HG03159 (cell line): Measurements from ENCODE around the gene RGS12.

ENCODE experiments used
- ATAC-seq: cut with Tn5 transposase; IDR thresholded peaks from one replicate; pipeline ENCODE4 v1.9.1; 2021; ENCODE audit warnings: mild to moderate bottlenecking, moderate library complexity; ENCODE audit not compliant: unreplicated experiment

RGS12 gene

DNA sequence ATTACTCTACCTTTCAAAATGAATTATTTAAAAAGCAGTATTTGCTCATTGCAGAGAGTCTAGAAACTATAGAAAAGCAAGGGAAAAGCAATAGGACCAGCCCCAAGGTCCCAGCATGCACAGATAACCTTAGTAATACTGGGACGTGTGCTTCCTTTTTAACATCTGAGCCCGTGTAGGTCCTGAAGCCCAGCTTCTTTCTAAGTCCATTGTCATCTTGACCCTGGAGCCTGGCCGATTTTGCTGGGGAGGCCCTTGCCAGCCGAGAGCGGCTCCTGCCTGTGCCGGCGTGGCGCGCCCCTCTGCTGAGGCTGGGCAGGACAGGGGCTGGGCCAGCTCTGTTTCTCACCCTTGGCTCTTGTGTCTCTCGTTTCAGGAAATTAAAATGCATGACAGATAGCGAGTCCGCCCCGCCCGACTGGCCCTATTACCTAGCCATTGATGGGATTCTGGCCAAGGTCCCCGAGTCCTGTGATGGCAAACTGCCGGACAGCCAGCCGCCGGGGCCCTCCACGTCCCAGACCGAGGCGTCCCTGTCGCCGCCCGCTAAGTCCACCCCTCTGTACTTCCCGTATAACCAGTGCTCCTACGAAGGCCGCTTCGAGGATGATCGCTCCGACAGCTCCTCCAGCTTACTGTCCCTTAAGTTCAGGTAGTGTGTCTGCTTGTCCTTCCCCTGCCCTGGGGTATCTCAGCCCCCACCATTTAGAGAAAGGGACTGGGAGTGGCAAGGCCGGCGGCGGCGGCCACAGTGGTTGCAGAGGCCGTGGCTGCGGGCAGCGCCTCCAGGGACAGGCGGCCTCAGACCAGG, 39.8 kb upstream of the RGS12 start:
- no peak for ATAC-seq

DNA sequence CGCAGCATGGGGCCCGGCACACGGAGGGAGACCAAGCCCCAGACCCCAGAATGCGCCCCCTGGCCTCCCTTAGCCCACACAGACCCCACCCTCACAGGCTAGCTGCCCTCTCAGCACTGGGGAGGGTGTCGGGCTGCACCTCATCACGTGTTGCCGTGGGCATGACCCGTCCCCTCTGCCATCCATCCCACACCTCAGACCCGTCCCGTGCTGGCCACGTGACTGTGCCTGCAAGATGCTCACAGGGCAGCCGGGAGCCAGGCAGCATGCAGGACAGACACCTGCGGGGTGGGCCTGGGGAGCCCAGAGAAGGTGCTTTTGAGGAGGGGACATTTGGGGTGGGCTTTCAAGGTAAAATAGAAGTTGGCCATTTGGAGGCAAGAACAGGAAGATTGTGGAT, 39.0 kb upstream of the RGS12 start:
- no peak for ATAC-seq

DNA sequence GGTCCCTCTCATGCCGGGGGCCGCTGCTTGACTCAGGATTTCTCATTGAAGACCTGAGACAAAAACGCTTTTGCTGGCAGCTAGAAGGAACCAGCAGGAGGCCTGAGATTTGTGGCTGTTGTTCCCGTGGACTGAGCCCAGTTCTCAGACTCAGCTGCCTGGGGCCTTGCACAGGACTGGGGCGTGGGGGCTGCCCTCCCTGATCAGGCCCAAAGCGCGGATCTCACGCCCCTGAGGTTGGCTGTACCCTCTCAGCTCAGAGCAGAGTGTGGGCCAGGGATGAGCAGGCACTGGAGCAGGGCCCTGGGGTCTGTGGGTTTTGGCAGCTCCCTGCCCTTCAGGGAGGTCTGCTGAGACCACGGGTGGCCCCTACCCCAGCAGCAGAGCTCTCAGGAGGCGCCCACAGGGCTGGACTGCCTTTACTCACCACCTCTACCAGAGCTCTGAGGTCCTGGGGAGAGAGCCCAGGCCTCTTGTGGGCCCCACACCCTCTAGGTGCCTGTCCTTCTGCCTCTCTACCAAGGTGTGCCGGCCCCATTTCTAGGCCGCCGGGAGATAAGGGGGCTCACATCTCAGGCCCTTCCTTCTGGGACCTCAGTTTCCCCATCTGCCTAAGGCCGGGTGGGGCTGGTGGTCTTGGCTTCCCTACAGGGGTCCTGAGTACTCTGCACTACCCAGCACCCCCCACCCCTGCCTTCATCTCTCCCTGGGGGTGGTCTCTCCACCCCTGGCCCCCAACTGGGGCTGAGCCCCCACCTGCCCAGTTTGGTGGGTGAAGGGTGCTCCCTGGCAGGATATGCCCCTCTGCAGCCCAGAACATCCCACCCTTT, 38.3 kb upstream of the RGS12 start:
- no peak for ATAC-seq

DNA sequence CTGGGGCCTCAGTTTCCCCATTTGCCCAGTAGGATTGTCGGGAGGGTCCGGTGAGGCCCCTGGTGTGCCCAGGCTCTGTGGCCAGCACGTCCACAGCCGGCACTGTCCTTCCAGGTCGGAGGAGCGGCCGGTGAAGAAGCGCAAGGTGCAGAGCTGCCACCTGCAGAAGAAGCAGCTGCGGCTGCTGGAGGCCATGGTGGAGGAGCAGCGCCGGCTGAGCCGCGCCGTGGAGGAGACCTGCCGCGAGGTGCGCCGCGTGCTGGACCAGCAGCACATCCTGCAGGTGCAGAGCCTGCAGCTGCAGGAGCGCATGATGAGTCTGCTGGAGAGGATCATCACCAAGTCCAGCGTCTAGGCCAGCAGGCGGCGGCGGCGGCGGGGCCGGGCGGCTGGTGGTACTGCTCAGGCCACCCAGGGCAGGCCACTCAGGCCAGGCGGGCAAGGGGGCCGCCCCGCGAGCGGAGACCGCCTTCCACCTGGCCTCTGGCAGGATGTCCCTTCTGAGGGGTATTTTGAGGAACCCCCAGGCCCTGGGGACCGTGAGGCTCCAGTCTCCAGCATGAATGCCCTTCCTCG, 37.1 kb upstream of the RGS12 start:
- ATAC-seq: no peak

DNA sequence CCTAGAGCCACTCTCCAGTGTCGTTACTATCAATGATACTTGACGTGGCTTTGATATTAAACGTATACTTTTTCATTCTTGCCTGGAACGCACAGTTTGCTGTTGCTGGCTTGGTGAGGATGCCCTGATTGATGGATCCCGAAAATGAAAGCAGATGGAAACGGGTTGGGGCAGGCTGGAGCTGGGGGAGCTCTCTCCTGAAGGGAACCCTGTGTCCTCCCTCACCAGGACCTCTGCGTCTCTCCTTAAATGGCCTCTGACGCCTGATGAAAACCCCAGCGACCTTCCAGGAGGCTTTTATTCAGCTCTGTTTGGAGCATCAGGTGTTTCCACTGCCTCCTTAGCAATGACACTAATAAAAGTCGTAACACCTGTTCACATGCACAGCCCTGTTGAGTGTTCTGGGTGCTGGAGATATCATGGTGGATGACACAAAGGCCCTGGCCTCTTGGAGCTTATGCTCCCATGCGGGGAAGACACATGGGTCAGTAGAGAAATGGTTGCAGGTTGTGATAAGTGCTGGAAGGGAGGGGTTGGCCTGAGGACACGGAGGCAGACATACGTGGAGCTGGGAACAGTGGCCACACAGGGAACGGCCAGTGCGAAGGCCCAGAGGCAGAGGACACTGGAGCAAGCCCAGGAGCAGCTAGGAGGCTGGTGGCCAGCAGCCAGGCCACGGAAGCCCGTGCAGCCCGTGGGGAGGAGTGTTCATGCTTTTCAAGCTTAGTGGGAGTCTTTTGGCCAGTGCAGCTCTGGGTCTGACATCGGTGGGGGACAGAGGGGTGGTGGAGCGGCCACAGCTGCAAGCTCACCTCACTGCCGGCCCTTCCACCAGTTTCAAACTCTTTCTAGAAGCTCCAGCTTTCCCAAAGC, 36.4 kb upstream of the RGS12 start:
- no peak for ATAC-seq

DNA sequence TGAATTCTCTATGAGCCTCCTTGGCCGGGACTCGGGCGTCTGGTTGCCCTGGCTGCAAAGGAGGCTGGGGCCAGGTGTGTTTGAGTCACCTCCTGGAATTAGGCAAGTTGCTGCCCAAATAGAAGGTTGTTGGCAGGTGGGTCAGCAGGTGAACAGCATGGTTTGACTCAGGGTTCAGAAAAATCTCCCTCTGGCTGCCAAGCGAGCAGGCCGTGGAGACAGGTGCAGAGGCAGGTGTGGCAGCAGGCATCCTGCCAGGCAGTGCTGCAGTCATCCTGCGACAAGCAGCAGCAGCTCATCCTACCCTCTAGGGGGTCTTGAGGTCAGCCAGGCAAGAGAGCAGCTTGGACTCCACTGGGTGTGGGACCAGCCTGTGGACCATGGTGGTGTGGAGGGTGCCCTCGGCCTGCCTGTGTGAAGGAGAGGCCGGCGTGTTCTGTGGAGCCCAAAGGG, 35.7 kb upstream of the RGS12 start:
- no peak for ATAC-seq

DNA sequence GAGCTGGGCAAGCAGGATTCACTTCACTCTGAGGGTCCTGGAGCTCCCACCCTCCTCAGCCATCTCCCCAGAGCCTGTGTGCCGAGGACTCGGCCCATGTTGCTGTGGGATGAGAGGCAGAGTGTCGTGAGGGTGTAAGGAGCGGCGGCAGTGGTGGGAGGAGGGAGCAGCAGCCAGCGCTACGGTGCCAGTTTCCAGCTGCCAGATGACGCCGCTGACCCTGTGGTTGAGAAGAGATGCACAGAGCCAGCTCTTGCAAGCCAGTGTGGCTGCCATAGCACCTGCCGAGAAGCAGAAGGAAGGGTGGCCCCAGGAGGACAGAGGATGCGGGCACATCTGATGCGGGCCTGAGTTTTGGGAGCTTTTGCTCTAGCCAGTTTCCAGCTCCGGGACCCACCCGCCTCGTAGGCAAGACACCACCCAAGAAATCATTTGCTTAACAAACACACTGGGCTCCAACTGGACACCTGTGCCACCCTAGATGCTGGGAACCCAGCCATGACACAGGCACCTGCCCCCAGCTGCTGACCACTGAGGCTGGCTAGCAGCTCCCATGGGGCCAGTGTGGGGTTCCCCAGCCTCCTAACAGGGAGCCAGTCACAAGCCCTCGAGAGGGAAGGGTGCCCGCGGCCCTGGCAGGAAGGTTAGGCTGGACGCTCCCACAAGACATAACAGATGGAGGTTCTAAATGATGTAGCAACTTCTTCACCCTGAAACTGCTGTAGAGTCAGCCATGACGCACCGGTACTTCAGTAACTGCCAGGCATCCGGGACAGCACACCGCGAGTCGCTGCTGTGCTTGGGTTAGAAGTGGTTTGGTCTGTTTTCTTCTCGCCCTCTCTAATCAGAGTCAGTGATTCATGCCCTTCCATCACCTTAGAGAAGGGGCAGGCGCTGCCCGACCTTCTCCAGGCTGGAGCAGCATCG, 35.0 kb upstream of the RGS12 start:
- no peak for ATAC-seq

DNA sequence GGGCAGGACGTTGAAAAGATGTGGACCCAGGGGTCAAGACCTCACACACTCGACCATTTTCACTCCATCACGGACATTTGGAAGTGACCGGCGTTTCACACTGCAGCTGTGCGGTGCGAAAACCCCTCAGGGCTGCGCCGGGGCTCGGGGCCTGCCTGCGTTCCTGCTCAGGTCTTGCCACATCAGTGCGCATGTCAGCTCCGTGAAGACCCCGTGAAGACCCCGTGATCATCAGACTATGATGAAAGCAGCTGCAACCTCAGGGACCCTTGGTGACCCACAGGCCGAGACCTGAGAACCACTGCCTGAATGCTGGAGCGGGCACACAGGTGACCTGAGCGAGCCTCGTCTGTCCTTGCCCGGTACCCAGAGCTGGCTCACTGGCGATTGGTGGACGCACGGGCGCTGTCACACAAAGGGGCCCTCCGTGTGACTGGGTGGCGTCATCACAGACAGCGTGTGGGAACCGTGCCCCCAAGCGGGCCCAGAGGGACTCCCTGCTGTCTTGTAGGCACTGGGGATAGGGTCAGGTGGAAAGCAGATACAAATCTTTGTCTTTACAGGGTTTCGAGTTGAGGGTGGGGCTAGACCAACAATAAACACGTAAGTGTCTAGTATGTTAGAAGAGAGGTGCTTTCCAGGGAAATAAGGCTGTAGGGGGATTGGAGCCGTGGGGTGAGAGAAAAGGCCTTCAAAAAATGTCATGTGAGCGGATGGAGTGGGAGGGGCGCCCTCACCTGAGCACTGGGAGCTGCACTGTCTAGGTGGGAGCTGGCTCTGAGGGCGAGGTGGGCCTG, 31.2 kb upstream of the RGS12 start:
- no peak for ATAC-seq

DNA sequence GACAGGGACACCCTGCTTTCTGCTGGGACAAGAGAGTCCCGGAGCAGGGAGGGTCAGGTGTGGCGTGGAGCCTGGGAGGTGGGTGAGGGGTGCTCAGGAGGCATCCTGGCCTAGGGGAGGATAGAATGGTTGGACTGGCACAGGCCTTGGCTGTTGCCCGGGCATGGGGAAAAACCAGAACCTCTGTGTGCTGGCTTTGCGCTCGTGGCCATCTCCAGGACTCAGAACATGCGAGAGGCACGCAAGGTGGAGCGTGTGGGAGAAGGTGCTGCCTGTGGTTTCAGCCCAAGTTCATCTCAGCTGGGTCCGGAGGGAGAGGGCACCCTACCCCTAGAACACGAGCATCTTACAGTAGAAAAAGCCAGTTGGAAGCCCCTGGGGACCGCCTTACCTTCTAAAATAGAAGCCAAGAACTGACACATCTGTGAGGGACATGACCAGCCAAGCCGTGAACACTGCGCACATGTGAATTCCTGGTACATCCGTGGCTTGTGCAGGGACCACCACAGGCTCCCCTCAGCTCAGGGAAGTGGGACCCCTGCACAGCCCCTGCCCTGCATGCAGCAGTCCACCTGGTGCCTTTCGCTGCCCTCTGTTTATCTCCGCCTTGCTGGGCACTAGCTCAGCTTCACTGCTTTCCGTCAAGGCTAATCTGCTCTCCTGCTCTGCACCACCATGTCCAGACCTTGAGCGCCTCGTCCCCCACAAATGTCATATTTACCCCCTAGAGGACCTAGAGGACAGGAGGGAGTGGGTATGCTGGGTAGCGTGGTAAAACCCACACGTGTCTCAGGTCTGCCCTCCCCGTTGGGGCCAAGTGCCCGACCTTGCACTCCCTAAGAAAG, 30.4 kb upstream of the RGS12 start:
- no peak for ATAC-seq

DNA sequence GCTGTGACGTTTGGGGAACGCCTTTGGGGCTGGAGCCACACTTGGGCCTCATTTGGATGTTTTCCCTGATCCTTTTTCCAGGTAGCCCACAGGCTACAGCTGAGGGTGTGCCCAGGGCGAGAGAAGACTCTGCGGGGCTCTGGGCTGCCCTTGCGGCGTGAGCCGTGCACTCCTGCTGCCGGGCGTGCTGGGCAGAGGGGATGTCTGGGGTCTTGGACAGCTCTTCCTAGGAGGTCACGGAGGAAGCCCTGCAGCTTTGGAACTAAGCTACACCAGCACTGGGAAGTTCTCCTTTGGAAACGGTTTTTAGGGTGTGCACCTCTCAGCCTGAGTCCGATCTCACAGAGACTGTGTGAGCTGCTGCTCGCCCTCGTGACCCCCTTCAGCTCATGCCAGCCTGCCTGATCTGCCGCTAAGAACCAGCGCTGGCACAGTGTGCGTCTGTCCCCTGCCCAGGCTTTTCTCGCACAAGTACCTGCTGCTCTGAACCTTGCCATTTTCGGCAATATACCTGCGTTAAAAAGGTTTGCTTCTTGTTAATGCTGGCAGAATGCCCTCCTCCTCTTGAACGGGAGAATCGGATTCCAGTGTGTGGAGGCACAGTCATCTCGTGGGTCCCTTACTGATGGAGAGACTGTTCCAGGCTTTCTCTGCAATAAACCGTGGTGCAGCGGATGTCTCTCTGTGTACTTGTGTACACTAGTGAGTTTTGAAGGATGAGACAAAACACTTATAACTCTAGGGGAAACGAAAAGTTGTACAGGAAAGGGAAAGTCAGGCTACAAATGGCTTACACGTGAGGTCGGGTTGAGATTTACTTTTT, 29.6 kb upstream of the RGS12 start:
- no peak for ATAC-seq

DNA sequence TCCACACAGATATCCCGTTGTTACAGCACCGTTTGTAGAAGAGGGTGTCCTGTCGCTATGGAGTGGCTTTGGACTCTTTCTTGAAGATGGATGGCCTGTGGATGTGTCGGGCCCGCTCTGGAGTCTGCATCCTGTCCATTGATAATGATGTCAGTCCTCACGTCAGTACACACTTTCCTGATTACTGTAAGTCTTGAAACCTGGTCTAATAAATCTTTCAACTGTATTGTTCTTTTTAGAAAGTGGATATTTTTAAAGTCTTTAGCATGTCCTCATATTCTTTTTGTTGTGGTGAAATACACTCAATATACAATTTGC, 29.0 kb upstream of the RGS12 start:
- ATAC-seq: no peak

DNA sequence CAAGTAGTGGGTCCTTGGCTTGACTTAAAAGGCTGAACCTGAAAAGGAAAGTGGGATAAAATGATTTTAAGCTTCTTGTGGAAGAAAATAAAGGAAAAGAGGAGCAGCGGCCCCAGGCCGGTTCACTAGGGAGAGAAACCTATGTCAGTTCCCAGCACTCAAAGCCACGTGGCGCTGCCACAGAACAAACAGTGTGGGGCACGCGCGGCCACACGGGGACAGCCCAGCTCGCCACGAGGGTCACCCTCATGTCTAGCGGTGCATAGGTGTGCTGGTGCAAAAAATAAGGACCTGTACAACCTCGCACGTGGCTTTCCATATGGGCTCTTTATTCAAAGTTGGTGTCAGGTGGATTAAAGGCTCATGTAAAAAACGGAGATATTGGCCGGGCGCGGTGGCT, 26.7 kb upstream of the RGS12 start:
- no peak for ATAC-seq

DNA sequence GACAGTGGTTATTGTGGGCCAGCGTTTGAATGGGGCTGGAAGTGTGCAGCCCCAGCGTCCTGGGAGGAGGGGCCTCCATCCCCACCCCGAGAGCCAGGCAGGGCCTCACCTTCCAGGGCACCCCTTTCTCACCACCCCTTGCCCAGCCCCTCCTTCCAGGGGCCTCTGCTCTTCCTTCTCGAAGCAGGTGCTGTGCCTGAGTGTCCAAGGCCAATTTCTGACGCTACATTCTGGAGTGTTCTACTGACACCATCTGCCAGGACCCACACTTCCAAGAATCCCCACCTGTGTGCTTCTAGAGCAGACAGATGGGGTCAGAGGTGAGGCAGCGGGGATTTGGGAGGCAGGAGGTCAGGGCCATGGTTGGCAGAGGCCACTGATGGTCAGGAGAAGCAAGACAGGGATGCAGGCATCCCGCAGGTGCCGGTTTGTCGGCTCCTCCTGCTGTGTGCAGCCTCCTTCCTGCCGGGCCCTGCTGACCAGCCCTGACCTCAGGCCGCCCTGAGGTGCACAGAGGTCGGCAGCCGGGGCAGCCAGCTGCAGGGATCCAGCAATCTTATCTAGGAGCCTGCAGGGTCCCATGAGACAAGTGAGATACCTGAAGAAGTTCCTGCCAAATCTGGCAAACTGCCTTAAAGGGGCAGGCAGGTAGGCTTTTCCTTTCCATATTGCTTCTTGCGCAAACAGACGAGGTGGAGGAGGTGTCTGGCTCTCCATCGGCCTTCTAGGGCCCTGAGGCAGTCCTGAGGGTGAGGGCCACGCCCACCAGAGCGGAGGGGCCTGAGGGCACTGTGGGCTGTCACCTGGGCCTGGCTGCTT, 25.0 kb upstream of the RGS12 start:
- ATAC-seq: no peak

DNA sequence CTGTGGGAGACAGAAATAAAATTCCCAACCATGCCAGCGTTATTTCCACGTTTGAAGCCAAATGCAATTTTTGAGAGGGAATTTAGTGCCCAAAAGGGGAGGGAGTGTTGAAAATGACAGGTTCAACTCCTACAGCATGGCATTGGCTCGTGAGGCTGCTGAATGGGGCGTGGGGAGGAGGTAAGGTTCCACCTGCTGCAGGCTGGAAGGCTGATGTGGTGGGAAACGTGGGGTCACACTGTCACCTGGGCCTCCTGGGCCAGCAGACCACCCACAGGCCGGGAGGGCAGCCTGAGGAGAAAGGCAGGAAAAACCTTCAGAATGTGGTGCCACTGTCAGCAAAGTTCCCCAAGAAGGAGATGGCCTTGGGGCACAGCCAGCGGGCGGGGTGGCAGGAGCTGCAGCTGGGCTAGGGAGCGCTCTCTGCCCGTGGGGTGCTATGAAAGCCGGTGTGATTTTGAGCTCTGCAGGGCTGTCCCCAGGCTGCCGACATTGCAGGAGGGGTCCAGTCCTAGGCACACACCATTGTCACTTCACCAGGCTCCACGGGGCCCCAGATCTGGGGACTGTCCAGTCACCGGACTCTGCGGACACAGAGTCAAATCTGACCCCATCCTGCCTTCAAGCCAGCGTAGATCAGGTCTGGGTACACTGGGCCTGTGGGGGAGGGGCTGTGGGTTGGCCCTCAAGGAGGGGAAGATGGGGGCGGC, 24.3 kb upstream of the RGS12 start:
- ATAC-seq: no peak

DNA sequence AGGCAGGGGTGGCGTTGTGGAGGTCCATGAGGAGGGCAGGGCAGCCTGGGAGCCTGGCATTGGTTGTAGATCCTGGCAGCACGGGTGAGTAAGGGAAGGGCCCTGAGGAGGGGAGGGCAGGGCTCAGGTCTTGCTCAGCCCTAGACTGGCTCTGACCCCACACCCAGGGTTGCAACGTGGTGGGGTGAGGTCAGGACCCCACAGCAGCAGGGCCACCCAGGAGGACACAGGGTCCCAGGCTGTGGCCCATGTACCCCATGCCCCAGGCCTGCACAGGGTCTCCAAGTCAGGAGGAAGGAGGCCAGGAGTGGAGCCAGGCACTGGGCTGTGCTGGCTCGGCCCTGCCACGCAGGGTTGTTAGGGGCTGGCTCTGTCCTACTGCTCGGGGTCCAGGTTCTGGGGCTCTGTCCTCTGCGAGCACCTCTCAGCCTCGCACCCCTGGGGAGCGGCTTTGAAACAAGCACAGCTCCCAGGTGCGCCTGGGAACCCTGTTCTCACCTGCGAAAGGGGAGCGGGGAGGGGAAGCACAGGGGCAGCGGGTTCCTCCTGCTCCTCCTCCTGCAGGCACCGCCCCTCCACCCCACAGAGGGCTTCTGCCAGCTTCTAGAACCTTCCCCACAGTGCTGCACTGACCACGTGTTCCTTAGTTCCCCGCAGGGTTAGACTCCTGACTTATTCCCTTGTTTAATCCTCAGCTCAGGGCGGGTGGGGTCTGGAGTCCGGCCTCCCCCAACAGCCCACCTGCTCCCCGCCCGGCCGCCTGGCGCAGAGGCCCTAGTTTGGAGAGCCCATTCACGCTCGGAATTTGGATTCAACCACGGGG, 23.5 kb upstream of the RGS12 start:
- ATAC-seq: no peak
